Measurements from ENCODE around the gene GDA. TPM values are rescaled to one million over a fixed set of nuclear protein-coding genes. Genes with fewer than 3 reads are reported as not detected.

GDA gene
- total and polyA plus RNA-seq, 8 donors = 0.25 to 7.5 (median 3.5) TPM; not detected in 2

DNA sequence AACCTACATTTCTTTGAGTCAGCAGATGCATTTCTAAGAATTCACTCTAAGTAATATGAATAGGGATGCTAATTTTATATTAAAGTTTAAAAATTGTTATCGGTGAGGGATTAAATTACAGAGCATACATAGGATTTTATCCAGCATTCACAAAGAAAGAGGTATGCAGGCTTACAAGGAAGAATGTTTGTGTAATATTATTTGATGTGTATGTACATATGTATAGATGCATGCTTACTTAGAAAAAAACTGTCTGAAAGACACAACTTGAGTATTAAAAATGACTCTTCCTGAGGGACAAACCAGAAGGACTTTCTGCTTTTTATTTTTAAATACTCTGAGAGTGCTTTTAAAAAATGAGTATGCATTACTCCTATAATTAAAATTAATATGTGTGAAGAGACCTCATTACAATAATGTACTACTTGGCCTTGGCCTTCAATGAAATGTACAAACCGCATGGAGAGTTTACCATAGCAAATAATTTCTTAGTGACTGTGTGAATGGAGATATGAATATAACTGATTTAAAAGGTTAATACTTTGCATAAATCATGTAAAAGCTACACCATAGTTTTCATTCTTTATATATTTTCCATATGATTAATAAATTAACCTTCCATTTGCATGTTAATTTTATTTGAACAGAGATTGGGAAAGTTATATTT is 77.0 kb downstream of the GDA start:
- Histone ChIP-seq H3K4me3 (no peak overlapping the region), H3K4me1 (no peaks in the 10 kb centered on the region), H3K27me3 (no peaks in the 10 kb centered on the region), H3K27ac (no peak overlapping the region), H3K9me3 (no peaks in the 10 kb centered on the region), H3K36me3 (no peaks in the 10 kb centered on the region)
- no peak for DNase-seq
- intact Hi-C loops (cut with DNase I; ENCODE audit: low total_unique reads) = no loop called here
- TF ChIP-seq POLR2AphosphoS5 (IDR thresholded peaks at IDR 0.05) (no peak), EP300 (IDR thresholded peaks at IDR 0.05) (no peak), POLR2A (IDR thresholded peaks at IDR 0.05) (no peak)
- TF ChIP-seq, protein P1, sequence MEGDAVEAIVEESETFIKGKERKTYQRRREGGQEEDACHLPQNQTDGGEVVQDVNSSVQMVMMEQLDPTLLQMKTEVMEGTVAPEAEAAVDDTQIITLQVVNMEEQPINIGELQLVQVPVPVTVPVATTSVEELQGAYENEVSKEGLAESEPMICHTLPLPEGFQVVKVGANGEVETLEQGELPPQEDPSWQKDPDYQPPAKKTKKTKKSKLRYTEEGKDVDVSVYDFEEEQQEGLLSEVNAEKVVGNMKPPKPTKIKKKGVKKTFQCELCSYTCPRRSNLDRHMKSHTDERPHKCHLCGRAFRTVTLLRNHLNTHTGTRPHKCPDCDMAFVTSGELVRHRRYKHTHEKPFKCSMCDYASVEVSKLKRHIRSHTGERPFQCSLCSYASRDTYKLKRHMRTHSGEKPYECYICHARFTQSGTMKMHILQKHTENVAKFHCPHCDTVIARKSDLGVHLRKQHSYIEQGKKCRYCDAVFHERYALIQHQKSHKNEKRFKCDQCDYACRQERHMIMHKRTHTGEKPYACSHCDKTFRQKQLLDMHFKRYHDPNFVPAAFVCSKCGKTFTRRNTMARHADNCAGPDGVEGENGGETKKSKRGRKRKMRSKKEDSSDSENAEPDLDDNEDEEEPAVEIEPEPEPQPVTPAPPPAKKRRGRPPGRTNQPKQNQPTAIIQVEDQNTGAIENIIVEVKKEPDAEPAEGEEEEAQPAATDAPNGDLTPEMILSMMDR (IDR thresholded peaks at IDR 0.05) = no peak
- 86 to 97% (median 91%) methylated on average over 2 of the region's 2 CpGs for WGBS, 5 donors

DNA sequence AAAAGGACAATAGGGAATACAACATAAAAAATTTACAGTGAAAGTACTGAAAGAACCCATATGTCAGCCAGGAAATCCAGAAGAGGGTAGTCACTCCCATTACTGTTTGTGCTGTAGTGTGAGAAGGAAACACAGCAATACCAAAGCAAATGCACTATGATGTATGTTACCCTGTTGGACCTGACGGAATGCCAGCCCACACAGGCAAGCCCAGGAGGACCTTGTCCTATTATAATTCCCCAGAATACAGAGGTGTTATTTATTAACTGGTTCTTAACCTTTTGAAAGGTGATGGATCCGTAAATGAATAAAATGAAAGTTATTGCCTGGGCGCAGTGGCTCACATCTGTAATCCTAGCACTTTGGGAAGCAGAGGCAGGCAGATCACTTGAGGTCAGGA is 79.0 kb downstream of the GDA start:
- H3K27ac ChIP-seq = no peak overlapping the region
- intact Hi-C loops (cut with DNase I; ENCODE audit: low total_unique reads) = no loop called here
- no peak overlapping the region for H3K4me3 ChIP-seq
- H3K9me3 ChIP-seq = no peaks in the 10 kb centered on the region
- no peaks in the 10 kb centered on the region for H3K4me1 ChIP-seq
- H3K27me3 ChIP-seq = no peaks in the 10 kb centered on the region
- 69 to 77% (median 74%) methylated on average over 3 of the region's 3 CpGs for WGBS, 5 donors
- TF ChIP-seq POLR2AphosphoS5 (IDR thresholded peaks at IDR 0.05) (no peak), POLR2A (IDR thresholded peaks at IDR 0.05) (no peak), EP300 (IDR thresholded peaks at IDR 0.05) (no peak)
- TF ChIP-seq, protein P1 (IDR thresholded peaks at IDR 0.05) = no peak
- H3K36me3 ChIP-seq = no peaks in the 10 kb centered on the region
- no peak for DNase-seq

DNA sequence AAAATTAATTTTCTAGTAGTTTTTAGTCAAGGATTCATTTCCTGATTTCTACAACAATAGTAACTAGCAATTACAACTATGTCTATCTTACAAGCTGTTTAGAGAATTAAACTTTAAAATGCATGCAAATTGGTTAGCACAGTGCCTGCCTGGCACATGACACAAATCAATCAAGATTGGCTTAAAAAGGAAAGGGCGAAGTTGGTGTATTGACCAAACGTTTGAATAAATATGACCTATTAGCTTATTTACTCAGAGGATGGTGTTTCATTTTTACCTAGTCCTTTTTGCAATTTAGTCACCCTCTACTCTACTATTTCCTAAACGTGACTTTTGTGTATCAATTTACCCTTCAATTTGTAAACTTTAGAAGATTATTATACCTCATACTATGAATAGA is 83.5 kb downstream of the GDA start:
- Histone ChIP-seq H3K36me3 (no peaks in the 10 kb centered on the region), H3K4me1 (no peaks in the 10 kb centered on the region), H3K27ac (no peak overlapping the region), H3K27me3 (no peaks in the 10 kb centered on the region), H3K9me3 (no peaks in the 10 kb centered on the region), H3K4me3 (no peak overlapping the region)
- TF ChIP-seq EP300 (IDR thresholded peaks at IDR 0.05) (no peak), POLR2A (IDR thresholded peaks at IDR 0.05) (no peak), POLR2AphosphoS5 (IDR thresholded peaks at IDR 0.05) (no peak)
- TF ChIP-seq, protein P1 (IDR thresholded peaks at IDR 0.05) = no peak
- 21 to 45% (median 43%) methylated on average over 3 of the region's 3 CpGs for WGBS, 5 donors
- intact Hi-C loops (cut with DNase I; ENCODE audit: low total_unique reads) = no loop called here
- no peak for DNase-seq

DNA sequence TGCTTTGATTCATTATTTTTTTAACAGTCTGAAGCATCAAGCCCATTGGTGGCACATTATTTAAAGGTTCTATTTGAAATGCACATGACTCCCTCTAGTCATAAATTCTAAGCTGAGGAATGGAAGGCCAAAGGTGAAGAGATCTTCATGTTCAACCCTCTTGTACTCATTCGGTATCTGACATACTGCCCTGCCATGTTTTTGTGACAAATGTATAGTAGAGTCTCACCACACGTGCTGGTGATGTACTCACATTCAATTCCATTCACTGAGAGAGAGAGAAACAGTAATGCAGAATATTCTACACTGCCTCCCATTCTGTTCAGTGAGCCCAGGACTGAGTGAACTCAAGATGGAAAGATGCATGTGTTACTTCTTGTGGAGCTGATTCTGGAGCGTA is 98.3 kb downstream of the GDA start:
- Histone ChIP-seq H3K36me3 (no peaks in the 10 kb centered on the region), H3K27ac (no peak overlapping the region), H3K9me3 (no peaks in the 10 kb centered on the region), H3K4me3 (no peak overlapping the region), H3K4me1 (no peaks in the 10 kb centered on the region), H3K27me3 (no peaks in the 10 kb centered on the region)
- 70 to 86% (median 85%) methylated on average over 3 of the region's 3 CpGs for WGBS, 5 donors
- no peak for DNase-seq
- intact Hi-C loops (cut with DNase I; ENCODE audit: low total_unique reads) = no loop called here
- TF ChIP-seq EP300 (IDR thresholded peaks at IDR 0.05) (no peak), POLR2A (IDR thresholded peaks at IDR 0.05) (no peak)

DNA sequence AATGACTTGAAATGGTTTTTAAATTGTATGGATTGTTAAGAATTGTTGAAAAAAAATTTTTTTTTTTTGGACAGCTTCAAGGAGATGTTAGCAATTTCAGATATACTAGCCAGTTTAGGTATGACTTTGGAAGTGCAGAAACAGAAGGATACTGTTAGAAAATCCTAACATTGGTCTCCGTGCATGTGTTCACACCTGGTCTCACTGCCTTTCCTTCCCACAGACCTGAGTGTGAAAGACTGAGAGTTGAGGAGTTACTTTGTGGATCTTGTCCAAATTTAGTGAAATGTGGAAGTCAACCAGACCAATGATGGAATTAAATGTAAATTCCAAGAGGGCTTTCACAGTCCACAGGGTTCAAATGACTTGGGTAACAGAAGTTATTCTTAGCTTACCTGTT is 102.3 kb downstream of the GDA start:
- DNase-seq = no peak
- intact Hi-C loops (cut with DNase I; ENCODE audit: low total_unique reads) = no loop called here
- no peak for TF ChIP-seq EP300 (IDR thresholded peaks at IDR 0.05)
- no peak for TF ChIP-seq POLR2A (IDR thresholded peaks at IDR 0.05)
- TF ChIP-seq, protein P1 (IDR thresholded peaks at IDR 0.05) = no peak
- no peak for TF ChIP-seq POLR2AphosphoS5 (IDR thresholded peaks at IDR 0.05)
- Histone ChIP-seq H3K4me3 (no peak overlapping the region), H3K27ac (no peak overlapping the region), H3K4me1 (no peaks in the 10 kb centered on the region), H3K36me3 (no peaks in the 10 kb centered on the region), H3K27me3 (no peaks in the 10 kb centered on the region), H3K9me3 (no peaks in the 10 kb centered on the region)
- WGBS, 5 donors = 74 to 92% (median 80%) methylated on average over 1 of the region's 1 CpG
